Transverse colon (tissue), 4 donors: ENCODE results near the gene TPPP3.

Source experiments
- CTCF ChIP-seq, 5 experiments: fragments of 200-600 bp in 3 of 5; fragments of 450-650 bp in 2 of 5; sonication (generic) in 3 of 5; IDR thresholded peaks; 1 replicate in 2 of 5; 2 replicates in 3 of 5; pipeline ENCODE4 v1.5.1; 2016 to 2017; ENCODE audit warnings: antibody characterized with exemption in 5 of 5, inconsistent platforms in 3 of 5, mild to moderate bottlenecking in 2 of 5, moderate library complexity in 1 of 5
- EP300 ChIP-seq: sonication (generic); formaldehyde crosslinking; IDR thresholded peaks from one replicate; pipeline ENCODE4 v1.6.1; 2017; ENCODE audit warnings: antibody characterized with exemption, low read depth
- POLR2A ChIP-seq: fragments of 450-650 bp; IDR thresholded peaks from one replicate; pipeline ENCODE4 v1.6.1; 2016; ENCODE audit warnings: antibody characterized with exemption, mild to moderate bottlenecking, moderate library complexity
- POLR2AphosphoS5 ChIP-seq, 3 donors: sonication (generic); formaldehyde crosslinking; IDR thresholded peaks; one replicate each; pipeline ENCODE4 v1.6.1; 2016; ENCODE audit warnings: antibody characterized with exemption in 3 of 3

- TF ChIP-seq CTCF (IDR thresholded peaks at IDR 0.05) (no peak), POLR2AphosphoS5 (IDR thresholded peaks at IDR 0.05) (peak; percentile 78 to 92 (median 91)), POLR2A (peak; percentile 67), EP300 (peak; percentile 96)
Observed at GRCh38 chr16:67441271-67441753, 48.0 kb upstream of the TPPP3 start.
